GM12892 (cell line): ENCODE measurements around the gene KCNK13.

Experiments
- POLR2A ChIP-seq: IDR thresholded peaks from 2 replicates; pipeline ENCODE4 v1.6.1; 2011; ENCODE audit warnings: low read depth, low read length, control low read depth
- POLR2AphosphoS5 ChIP-seq: IDR thresholded peaks from 2 replicates; pipeline ENCODE4 v1.6.1; 2011; ENCODE audit warnings: low read depth, low read length, control low read depth
- TAF1 ChIP-seq: IDR thresholded peaks from 2 replicates; pipeline ENCODE4 v1.6.1; 2011; ENCODE audit warnings: low read depth, mild to moderate bottlenecking, control low read depth, low read length, borderline replicate concordance

GRCh38 chr14:90132821-90133570 is 71.2 kb downstream of the KCNK13 start:
- TF ChIP-seq POLR2AphosphoS5 (no peak), POLR2A (no peak), TAF1 (no peak)
